HG02642 (cell line): ENCODE results near the gene PTPN21.
"Not testable (repeated sequence)": the region's sequence is repeated elsewhere in the genome, so short reads cannot be mapped to it uniquely, and the experiment has no call there.

ENCODE experiments used
- ATAC-seq: cut with Tn5 transposase; IDR thresholded peaks from one replicate; pipeline ENCODE4 v1.9.1; 2021; ENCODE audit warnings: mild to moderate bottlenecking; ENCODE audit not compliant: unreplicated experiment, poor library complexity

The PTPN21 gene

GRCh38 chr14:88553886-88554456, 836 bp downstream of the PTPN21 start:
- no peak for ATAC-seq

GRCh38 chr14:88552876-88553275, 1.9 kb downstream of the PTPN21 start:
- ATAC-seq: no peak

DNA sequence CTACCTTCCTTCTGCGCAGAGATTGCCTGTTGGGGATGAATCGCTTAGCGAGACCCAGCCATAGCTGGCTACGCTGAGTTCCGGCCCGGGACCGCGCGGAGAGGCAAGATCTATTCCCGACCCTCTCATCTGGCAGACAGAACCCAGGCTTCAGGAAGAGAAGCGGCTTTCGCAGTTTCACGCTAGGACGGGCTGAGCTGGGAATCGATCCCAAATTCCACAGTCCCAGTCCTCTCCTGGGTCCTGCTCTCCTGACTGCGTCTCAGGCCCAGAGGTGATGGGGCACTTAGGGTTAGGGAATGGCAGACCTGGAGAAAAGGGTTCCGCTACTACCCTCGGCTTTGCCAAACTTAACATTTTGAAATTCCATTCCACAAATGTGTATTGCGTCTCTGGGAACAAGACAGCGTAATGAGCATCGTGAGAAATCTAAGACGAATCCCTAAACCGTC, 2.8 kb downstream of the PTPN21 start:
- ATAC-seq: no peak

GRCh38 chr14:88551094-88551870, 3.5 kb downstream of the PTPN21 start:
- ATAC-seq: no peak

- no peak for ATAC-seq
Measured at GRCh38 chr14:88550078-88550477, 4.7 kb downstream of the PTPN21 start.

DNA sequence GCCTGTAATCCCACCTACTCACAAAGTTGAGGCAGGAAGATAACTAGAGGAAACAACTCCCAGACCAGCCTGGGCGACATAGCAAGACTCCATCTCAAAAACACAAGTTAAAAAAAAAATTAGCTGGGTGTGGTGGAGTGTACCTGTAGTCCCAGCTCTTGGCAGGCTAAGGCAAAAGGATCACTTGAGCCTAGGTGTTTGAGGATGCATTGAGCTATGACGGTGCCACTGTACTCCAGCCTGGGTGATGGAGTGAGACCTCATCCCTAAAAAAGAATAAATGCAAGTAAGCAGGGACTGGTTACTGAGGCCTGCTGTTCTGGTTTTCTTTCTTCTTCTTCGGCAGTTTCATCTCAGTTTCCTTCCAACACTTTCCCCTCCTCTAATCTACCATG, 7.4 kb downstream of the PTPN21 start:
- no peak for ATAC-seq

- ATAC-seq: no peak
Measured at GRCh38 chr14:88546621-88547385, 8.0 kb downstream of the PTPN21 start.

- no peak for ATAC-seq
Measured at GRCh38 chr14:88545256-88545655, 9.6 kb downstream of the PTPN21 start.

- no peak for ATAC-seq
Measured at GRCh38 chr14:88542857-88543795, 11.7 kb downstream of the PTPN21 start.

- no peak for ATAC-seq
Measured at GRCh38 chr14:88541324-88541723, 13.5 kb downstream of the PTPN21 start.

- no peak for ATAC-seq
Measured at GRCh38 chr14:88535813-88536212, 19.0 kb downstream of the PTPN21 start.

DNA sequence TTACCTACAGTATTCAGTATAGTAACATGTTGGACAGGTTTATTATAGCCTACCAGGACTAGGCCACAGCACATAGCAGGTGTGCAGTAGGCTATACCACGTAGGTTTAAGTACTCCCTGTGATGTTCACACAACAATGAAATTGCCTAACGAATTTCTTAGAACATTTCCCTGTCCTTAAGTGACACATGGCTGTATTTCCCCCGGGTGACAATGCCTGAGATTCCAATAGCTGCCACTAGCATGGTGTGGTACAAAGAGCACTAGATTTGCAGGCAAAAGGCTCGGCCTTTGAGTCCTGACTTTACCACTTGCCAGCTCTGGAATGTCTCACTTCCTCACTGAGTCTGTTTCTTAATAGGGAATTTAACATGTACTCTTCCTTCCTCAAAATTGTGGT, 19.7 kb downstream of the PTPN21 start:
- ATAC-seq: no peak

GRCh38 chr14:88533064-88533602, 21.7 kb downstream of the PTPN21 start:
- no peak for ATAC-seq

- ATAC-seq: not testable (repeated sequence)
Measured at GRCh38 chr14:88529889-88530288, 24.9 kb downstream of the PTPN21 start.

DNA sequence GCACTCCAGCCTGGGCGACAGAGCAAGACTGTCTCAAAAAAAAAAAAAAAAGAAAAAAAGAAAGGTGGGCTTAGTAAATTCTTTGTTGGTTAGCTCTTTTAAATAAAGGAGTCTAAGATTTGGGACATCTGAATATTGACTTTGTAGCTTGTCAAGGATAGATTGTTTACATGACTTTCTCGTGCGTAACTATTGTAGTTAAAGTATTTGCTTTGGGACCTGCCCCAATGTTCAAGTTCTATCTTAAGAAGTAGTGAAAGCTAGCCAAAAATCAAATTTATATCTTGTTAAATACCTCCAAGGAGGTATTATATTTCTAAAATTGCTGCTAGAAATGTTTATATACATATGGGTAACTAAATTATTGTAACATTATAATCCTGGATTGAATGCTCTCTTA, 32.4 kb downstream of the PTPN21 start:
- no peak for ATAC-seq

DNA sequence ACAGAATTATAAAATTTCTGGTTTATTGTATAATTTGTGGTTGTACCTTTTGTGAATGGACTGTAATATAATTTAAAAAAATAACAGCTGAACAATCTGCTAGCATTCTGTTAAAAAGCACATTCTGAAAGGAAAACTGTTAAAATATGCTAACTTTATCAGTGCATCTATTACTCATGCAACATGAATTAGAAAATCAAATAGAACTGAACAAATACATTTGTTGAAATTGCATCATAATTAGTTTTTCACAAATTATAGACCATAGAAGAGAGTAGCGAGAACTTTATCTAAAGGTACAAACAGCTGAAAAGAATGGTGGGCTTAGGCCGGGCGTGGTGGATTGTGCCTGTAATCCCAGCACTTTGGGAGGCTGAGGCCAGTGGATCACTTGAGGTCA, 33.0 kb downstream of the PTPN21 start:
- ATAC-seq: no peak

GRCh38 chr14:88519907-88520306, 34.9 kb downstream of the PTPN21 start:
- ATAC-seq: no peak

DNA sequence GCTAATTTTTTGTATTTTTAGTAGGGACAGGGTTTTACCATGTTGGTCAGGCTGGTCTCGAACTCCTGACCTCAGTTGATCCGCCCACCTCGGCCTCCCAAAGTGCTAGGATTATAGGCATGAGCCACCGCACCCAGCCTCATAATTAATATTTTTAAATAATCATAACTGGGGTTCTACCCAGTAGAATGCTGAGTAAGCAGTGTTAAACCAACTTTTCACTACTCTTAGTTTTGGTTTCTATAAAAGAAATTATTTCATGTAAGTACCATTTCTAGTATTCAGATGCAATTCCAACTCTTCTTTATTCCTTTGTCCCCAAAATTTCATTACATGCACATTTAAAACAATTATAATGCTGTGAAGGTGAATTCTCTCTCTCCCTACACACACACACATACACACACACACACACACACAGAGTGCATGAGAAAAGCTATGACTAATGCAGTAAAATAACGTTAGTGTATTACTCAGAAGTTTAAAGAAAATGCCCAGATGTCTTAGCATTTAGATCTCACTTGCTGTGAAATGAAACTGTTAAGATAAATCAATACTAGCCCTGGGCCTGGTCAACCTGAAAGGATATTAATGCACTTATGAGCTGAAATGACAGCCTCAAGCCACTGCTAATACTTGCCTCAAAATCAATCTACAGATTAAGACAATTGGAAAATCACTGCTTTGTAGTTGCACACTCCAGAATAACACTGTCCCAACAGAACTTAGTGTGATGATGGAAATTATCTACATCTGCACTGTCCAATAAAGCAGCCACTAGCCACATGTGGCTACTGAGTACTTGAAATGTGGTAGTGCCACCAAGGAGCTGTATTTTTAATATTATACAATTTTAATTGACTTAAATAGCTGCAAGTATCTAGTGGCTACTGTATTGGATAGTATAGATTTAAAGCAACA, 36.0 kb downstream of the PTPN21 start:
- no peak for ATAC-seq

DNA sequence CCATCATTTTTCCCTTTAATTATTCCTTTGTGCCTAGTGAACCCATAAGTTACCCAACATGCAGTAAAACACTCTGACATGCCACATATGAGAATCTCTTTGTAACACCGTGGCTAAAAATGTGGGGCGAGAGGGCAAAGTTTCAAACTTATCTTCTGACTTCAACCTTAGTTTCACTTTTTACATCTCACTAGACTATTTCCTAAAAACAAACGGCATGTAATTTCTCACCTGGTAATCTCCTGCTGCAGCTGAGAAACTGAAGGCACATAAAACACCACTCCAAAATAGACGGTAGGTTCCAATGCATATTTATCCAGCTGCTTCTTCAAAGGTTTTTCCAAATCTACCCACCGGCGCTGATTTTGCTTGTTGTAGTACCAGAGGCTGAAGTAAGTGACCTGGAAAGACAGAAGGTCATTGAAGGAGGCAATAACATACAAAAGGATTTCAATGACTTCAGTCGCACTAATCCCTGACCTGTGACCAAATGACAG, 37.9 kb downstream of the PTPN21 start:
- no peak for ATAC-seq
